HepG2 (cell line): Measurements from ENCODE around the gene RRBP1. TPM values are rescaled to one million over a fixed set of nuclear protein-coding genes. Genes with fewer than 3 reads are reported as not detected.

Experiments
- AGO1 ChIP-seq: fragments of 200-400 bp; formaldehyde crosslinking; IDR thresholded peaks from 2 replicates; pipeline ENCODE4 v1.6.1; 2017; ENCODE audit warnings: mild to moderate bottlenecking, low read depth, low read length, moderate library complexity; ENCODE audit not compliant: poor library complexity, severe bottlenecking
- ARID2 ChIP-seq: sonication (generic); formaldehyde crosslinking; IDR thresholded peaks from 2 replicates; pipeline ENCODE4 v1.8.1; 2022; ENCODE audit warnings: mild to moderate bottlenecking, missing genetic modification reagents, borderline replicate concordance
- GMEB2 ChIP-seq: IDR thresholded peaks from 2 replicates; pipeline ENCODE4 v1.6.1; 2016; ENCODE audit warnings: missing biosample characterization, missing genetic modification reagents, low read depth
- HNF1B ChIP-seq: sonication (generic); formaldehyde crosslinking; IDR thresholded peaks from 2 replicates; pipeline ENCODE4 v1.5.1; 2020; ENCODE audit warnings: mild to moderate bottlenecking, moderate library complexity, missing genetic modification reagents
- KLF11 ChIP-seq: IDR thresholded peaks from 2 replicates; pipeline ENCODE4 v1.6.1; 2016; ENCODE audit warnings: missing compliant biosample characterization
- NFE2L1 ChIP-seq: sonication (generic); formaldehyde crosslinking; IDR thresholded peaks from 2 replicates; pipeline ENCODE4 v1.4.0; 2020; ENCODE audit warnings: missing genetic modification reagents, mild to moderate bottlenecking, borderline replicate concordance
- NONO ChIP-seq, 2 experiments: fragments of 450-650 bp in 1 of 2; sonication (generic) in 1 of 2; formaldehyde crosslinking in 1 of 2; IDR thresholded peaks in 1 of 2; conservative IDR thresholded peaks in 1 of 2; 2 replicates each; pipeline versions ENCODE4 v1.6.1 to v1.8.0; 2017 to 2022; ENCODE audit warnings: mild to moderate bottlenecking in 1 of 2, missing genetic modification reagents in 1 of 2, moderate library complexity in 1 of 2
- NR2C2 ChIP-seq: sonication (generic); formaldehyde crosslinking; IDR thresholded peaks from 2 replicates; pipeline ENCODE4 v1.4.0; 2020; ENCODE audit warnings: missing genetic modification reagents, mild to moderate bottlenecking, moderate library complexity, borderline replicate concordance
- ZBTB40 ChIP-seq, 2 experiments: fragments of 450-650 bp in 1 of 2; sonication (generic) in 1 of 2; formaldehyde crosslinking in 1 of 2; IDR thresholded peaks; 2 replicates each; pipeline versions ENCODE4 v1.6.1 to v1.8.0; 2016 to 2022; ENCODE audit warnings: antibody characterized with exemption in 1 of 2, mild to moderate bottlenecking in 1 of 2, missing genetic modification reagents in 1 of 2
- ZFP90 ChIP-seq: sonication (generic); formaldehyde crosslinking; IDR thresholded peaks from 2 replicates; pipeline ENCODE4 v1.8.0; 2022; ENCODE audit warnings: missing genetic modification reagents, mild to moderate bottlenecking, inconsistent platforms, borderline replicate concordance
- ZNF644 ChIP-seq: IDR thresholded peaks from 2 replicates; pipeline ENCODE4 v1.6.1; 2016; ENCODE audit warnings: low read depth
- polyA plus RNA-seq, 8 experiments: library from polyadenylated mRNA; depleted of rRNA in 3 of 8; stranded (reverse) in 7 of 8; unstranded in 1 of 8; fragments of >200 nt; fragmentation: Illumina TruSeq in 4 of 8; extraction: Trizol in 4 of 8; gene quantifications; 2 replicates each; pipeline versions ENCODE4 v1.2.1 to v1.2.3, GENCODE V29; 2011 to 2016; ENCODE audit warnings: low read depth in 4 of 8, missing spikeins in 1 of 8, mixed read lengths in 1 of 8; ENCODE audit not compliant: insufficient read depth in 1 of 8
- total RNA-seq, 5 experiments: library from RNA; depleted of rRNA; stranded (reverse); fragments of >200 nt; fragmentation: Illumina TruSeq; extraction: Trizol; gene quantifications; 2 replicates each; pipeline ENCODE4 v1.2.3, GENCODE V29; 2016; ENCODE audit warnings: low read depth in 1 of 5
- TF ChIP-seq, protein P1 (sequence below): sonication (generic); formaldehyde crosslinking; IDR thresholded peaks from 2 replicates; pipeline ENCODE4 v1.4.0; 2020; ENCODE audit warnings: missing genetic modification reagents

RRBP1 gene
- total and polyA plus RNA-seq, 2 of the 13 experiments (the other 11 are each of a cell fraction or from before 2014, with no cell fraction given) = 150 to 222 TPM

DNA sequence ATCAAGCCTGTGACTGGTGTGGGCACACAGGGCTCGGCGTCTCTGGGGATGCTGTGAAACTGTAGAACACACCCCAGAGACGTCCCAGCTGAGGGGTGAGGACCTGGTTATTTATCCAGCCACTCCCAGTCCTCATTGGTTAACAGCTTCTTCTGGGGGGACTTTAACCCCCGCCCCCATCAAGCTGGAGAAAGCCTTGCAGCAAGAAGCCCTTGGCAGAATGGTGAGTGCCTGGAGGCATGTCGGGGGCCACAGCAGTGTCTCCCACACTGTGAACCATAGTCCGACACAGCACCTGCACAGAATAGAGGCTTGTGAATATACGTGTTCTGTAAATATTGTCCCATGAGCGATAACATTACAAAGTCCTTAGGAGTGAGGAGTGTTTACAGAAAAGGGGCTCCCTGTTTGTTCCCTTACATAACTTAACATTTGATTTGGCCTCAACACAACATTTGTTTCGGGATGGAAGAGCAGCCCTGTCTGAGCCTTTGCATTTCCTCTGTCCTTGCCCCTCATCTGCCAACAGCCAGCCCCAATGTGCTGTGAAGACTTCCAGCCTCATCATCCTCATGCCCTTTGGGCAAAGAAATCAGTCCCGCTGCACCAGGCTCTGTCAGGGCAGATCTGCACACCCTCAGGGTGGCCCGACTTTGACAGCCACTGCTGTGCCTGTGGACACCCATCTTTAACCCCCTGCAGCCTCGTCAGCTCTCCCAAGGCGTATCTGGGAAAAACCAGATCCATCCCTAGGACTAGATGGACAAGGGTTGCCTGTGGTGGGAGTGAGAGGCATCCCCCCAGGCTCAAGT is 2.2 kb upstream of the RRBP1 start (continued):
- no peak for TF ChIP-seq GMEB2 (CRISPR knock-in tag)
- no peak for TF ChIP-seq NONO (IDR thresholded peaks at IDR 0.05)
- TF ChIP-seq NONO (CRISPR knock-in tag; conservative IDR thresholded peaks at IDR 0.05) = no peak
- no peak for TF ChIP-seq ZBTB40 (IDR thresholded peaks at IDR 0.05)
- TF ChIP-seq ZBTB40 (CRISPR knock-in tag; IDR thresholded peaks at IDR 0.05) = peak; percentile 75
- peak; percentile 97 for TF ChIP-seq HNF1B (CRISPR knock-in tag)
- TF ChIP-seq, protein P1, sequence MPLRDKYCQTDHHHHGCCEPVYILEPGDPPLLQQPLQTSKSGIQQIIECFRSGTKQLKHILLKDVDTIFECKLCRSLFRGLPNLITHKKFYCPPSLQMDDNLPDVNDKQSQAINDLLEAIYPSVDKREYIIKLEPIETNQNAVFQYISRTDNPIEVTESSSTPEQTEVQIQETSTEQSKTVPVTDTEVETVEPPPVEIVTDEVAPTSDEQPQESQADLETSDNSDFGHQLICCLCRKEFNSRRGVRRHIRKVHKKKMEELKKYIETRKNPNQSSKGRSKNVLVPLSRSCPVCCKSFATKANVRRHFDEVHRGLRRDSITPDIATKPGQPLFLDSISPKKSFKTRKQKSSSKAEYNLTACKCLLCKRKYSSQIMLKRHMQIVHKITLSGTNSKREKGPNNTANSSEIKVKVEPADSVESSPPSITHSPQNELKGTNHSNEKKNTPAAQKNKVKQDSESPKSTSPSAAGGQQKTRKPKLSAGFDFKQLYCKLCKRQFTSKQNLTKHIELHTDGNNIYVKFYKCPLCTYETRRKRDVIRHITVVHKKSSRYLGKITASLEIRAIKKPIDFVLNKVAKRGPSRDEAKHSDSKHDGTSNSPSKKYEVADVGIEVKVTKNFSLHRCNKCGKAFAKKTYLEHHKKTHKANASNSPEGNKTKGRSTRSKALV (CRISPR knock-in tag) = peak; percentile 79; the same call in 1 of the 2 replicates
- peak; percentile 79 for TF ChIP-seq NR2C2 (CRISPR knock-in tag)
- peak; percentile 37; the same call in 1 of the 2 replicates for TF ChIP-seq ARID2
- TF ChIP-seq ZNF644 (CRISPR knock-in tag) = peak; percentile 56
- TF ChIP-seq AGO1 = no peak
- peak; percentile 94 for TF ChIP-seq KLF11
- TF ChIP-seq ZFP90 (CRISPR knock-in tag) = peak; percentile 92
- TF ChIP-seq NFE2L1 = no peak
